Measurements from ENCODE around the gene ARL8A. TPM values are rescaled to one million over a fixed set of nuclear protein-coding genes. Genes with fewer than 3 reads are reported as not detected.

The ARL8A gene
- total and polyA plus RNA-seq, 2 experiments from 2014 or later: 30.3 to 32.7 TPM

DNA sequence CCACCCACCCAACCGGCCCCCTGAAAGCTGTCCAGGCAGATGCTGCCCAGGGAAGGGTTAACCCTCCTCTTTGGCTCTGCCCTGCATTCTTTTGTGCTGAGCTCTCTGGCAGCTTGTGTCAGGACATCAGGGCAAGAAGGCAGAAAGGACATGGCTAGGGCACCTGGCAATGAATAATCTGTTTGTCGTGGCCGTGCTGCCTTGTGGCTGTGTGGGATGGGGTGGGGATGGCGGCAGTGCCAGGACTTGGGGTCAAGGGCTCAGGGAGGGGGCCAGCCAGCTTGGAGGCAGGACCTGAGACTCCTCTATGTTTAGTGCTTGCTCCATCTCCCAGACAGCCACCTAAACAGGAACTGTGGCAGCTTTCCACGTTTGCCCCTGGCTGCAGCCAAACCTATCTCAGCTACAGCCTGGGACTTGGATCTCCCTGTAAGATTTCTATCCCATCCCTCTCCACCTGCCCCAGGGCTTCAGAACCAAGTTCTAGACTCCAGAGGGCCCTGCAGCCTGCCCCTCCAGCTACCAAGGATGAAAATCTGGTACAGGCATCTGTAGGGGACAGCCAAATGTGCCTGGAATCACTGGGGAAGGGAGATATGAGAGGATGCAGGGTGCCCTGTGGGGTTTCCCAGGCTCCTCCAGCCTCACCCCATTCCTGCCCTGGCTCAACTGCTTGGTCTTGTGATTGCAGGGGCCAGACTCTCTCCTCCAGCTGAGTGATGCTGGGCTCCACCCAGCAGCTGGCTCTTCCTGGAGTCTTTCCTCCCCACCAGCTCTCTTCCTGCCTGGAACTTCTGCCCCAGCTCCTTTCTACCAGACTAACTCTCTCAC, 31.5 kb downstream of the ARL8A start:
- no peak overlapping the region for H3K4me2 ChIP-seq

More for the DNA sequence above, 31.5 kb downstream of the ARL8A start:
- H3F3A ChIP-seq (replicated peaks; ENCODE audit: low read depth): no peaks in the 10 kb centered on the region
- TF ChIP-seq, protein P1, sequence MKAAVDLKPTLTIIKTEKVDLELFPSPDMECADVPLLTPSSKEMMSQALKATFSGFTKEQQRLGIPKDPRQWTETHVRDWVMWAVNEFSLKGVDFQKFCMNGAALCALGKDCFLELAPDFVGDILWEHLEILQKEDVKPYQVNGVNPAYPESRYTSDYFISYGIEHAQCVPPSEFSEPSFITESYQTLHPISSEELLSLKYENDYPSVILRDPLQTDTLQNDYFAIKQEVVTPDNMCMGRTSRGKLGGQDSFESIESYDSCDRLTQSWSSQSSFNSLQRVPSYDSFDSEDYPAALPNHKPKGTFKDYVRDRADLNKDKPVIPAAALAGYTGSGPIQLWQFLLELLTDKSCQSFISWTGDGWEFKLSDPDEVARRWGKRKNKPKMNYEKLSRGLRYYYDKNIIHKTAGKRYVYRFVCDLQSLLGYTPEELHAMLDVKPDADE (IDR thresholded peaks at IDR 0.05): no peak
- TF ChIP-seq ZNF331 (CRISPR knock-in tag; IDR thresholded peaks at IDR 0.05; ENCODE audit: low read depth) (no peak), EZH2 (IDR thresholded peaks at IDR 0.05; ENCODE audit: low read depth, unreplicated experiment) (no peak), JUNB (IDR thresholded peaks at IDR 0.05; ENCODE audit: unreplicated experiment) (no peak), NANOG (IDR thresholded peaks at IDR 0.05; ENCODE audit: borderline replicate concordance) (no peak), POLR2AphosphoS5 (IDR thresholded peaks at IDR 0.05; ENCODE audit: low read depth) (no peak), CREB1 (CRISPR knock-in tag; IDR thresholded peaks at IDR 0.05; ENCODE audit: low read depth) (no peak), STAT1 (IDR thresholded peaks at IDR 0.05; ENCODE audit: unreplicated experiment) (no peak), ZNF114 (CRISPR knock-in tag; IDR thresholded peaks at IDR 0.05) (no peak), EZH2phosphoT487 (IDR thresholded peaks at IDR 0.05; ENCODE audit: unreplicated experiment) (no peak)
- TF ChIP-seq, protein P2, sequence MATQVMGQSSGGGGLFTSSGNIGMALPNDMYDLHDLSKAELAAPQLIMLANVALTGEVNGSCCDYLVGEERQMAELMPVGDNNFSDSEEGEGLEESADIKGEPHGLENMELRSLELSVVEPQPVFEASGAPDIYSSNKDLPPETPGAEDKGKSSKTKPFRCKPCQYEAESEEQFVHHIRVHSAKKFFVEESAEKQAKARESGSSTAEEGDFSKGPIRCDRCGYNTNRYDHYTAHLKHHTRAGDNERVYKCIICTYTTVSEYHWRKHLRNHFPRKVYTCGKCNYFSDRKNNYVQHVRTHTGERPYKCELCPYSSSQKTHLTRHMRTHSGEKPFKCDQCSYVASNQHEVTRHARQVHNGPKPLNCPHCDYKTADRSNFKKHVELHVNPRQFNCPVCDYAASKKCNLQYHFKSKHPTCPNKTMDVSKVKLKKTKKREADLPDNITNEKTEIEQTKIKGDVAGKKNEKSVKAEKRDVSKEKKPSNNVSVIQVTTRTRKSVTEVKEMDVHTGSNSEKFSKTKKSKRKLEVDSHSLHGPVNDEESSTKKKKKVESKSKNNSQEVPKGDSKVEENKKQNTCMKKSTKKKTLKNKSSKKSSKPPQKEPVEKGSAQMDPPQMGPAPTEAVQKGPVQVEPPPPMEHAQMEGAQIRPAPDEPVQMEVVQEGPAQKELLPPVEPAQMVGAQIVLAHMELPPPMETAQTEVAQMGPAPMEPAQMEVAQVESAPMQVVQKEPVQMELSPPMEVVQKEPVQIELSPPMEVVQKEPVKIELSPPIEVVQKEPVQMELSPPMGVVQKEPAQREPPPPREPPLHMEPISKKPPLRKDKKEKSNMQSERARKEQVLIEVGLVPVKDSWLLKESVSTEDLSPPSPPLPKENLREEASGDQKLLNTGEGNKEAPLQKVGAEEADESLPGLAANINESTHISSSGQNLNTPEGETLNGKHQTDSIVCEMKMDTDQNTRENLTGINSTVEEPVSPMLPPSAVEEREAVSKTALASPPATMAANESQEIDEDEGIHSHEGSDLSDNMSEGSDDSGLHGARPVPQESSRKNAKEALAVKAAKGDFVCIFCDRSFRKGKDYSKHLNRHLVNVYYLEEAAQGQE (IDR thresholded peaks at IDR 0.05; ENCODE audit: unreplicated experiment): no peak
- TF ChIP-seq, protein P3, sequence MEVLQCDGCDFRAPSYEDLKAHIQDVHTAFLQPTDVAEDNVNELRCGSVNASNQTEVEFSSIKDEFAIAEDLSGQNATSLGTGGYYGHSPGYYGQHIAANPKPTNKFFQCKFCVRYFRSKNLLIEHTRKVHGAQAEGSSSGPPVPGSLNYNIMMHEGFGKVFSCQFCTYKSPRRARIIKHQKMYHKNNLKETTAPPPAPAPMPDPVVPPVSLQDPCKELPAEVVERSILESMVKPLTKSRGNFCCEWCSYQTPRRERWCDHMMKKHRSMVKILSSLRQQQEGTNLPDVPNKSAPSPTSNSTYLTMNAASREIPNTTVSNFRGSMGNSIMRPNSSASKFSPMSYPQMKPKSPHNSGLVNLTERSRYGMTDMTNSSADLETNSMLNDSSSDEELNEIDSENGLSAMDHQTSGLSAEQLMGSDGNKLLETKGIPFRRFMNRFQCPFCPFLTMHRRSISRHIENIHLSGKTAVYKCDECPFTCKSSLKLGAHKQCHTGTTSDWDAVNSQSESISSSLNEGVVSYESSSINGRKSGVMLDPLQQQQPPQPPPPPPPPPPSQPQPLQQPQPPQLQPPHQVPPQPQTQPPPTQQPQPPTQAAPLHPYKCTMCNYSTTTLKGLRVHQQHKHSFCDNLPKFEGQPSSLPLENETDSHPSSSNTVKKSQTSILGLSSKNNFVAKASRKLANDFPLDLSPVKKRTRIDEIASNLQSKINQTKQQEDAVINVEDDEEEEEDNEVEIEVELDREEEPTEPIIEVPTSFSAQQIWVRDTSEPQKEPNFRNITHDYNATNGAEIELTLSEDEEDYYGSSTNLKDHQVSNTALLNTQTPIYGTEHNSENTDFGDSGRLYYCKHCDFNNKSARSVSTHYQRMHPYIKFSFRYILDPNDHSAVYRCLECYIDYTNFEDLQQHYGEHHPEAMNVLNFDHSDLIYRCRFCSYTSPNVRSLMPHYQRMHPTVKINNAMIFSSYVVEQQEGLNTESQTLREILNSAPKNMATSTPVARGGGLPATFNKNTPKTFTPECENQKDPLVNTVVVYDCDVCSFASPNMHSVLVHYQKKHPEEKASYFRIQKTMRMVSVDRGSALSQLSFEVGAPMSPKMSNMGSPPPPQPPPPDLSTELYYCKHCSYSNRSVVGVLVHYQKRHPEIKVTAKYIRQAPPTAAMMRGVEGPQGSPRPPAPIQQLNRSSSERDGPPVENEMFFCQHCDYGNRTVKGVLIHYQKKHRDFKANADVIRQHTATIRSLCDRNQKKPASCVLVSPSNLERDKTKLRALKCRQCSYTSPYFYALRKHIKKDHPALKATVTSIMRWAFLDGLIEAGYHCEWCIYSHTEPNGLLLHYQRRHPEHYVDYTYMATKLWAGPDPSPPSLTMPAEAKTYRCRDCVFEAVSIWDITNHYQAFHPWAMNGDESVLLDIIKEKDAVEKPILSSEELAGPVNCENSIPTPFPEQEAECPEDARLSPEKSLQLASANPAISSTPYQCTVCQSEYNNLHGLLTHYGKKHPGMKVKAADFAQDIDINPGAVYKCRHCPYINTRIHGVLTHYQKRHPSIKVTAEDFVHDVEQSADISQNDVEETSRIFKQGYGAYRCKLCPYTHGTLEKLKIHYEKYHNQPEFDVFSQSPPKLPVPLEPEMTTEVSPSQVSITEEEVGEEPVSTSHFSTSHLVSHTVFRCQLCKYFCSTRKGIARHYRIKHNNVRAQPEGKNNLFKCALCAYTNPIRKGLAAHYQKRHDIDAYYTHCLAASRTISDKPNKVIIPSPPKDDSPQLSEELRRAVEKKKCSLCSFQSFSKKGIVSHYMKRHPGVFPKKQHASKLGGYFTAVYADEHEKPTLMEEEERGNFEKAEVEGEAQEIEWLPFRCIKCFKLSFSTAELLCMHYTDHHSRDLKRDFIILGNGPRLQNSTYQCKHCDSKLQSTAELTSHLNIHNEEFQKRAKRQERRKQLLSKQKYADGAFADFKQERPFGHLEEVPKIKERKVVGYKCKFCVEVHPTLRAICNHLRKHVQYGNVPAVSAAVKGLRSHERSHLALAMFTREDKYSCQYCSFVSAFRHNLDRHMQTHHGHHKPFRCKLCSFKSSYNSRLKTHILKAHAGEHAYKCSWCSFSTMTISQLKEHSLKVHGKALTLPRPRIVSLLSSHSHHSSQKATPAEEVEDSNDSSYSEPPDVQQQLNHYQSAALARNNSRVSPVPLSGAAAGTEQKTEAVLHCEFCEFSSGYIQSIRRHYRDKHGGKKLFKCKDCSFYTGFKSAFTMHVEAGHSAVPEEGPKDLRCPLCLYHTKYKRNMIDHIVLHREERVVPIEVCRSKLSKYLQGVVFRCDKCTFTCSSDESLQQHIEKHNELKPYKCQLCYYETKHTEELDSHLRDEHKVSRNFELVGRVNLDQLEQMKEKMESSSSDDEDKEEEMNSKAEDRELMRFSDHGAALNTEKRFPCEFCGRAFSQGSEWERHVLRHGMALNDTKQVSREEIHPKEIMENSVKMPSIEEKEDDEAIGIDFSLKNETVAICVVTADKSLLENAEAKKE (CRISPR knock-in tag; IDR thresholded peaks at IDR 0.05): no peak
- TF ChIP-seq, protein P4, sequence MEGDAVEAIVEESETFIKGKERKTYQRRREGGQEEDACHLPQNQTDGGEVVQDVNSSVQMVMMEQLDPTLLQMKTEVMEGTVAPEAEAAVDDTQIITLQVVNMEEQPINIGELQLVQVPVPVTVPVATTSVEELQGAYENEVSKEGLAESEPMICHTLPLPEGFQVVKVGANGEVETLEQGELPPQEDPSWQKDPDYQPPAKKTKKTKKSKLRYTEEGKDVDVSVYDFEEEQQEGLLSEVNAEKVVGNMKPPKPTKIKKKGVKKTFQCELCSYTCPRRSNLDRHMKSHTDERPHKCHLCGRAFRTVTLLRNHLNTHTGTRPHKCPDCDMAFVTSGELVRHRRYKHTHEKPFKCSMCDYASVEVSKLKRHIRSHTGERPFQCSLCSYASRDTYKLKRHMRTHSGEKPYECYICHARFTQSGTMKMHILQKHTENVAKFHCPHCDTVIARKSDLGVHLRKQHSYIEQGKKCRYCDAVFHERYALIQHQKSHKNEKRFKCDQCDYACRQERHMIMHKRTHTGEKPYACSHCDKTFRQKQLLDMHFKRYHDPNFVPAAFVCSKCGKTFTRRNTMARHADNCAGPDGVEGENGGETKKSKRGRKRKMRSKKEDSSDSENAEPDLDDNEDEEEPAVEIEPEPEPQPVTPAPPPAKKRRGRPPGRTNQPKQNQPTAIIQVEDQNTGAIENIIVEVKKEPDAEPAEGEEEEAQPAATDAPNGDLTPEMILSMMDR (conservative IDR thresholded peaks at IDR 0.05; ENCODE audit: low read depth in 2 of 2): no peak
- Mint-ChIP-seq H3K9me3 (no peaks in the 10 kb centered on the region), H3K27me3 (ENCODE audit: insufficient read depth, low read depth, poor library complexity) (peaks cover 2% of the 10 kb centered on the region), H3K4me3 (no peak overlapping the region), H3K4me1 (peaks cover 22% of the 10 kb centered on the region), H3K36me3 (ENCODE audit: low read depth) (no peaks in the 10 kb centered on the region), H3K27ac (peak overlapping the region; percentile 9)
- no peaks in the 10 kb centered on the region for H3K9me2 ChIP-seq (ENCODE audit: insufficient read depth)
- H3K4me3 ChIP-seq: no peak overlapping the region
- peaks cover 10% of the 10 kb centered on the region; the same call in 1 of the 2 replicates for H3K4me1 ChIP-seq (ENCODE audit: insufficient read depth)
- no peaks in the 10 kb centered on the region for H3K27me3 ChIP-seq (ENCODE audit: insufficient read depth)
- H3K36me3 ChIP-seq (ENCODE audit: insufficient read depth): no peaks in the 10 kb centered on the region
- H4K20me1 ChIP-seq (replicated peaks; ENCODE audit: insufficient read depth): no peaks in the 10 kb centered on the region
- H3K27ac ChIP-seq (ENCODE audit: low read depth): no peak overlapping the region
- no peaks in the 10 kb centered on the region for H3K79me2 ChIP-seq (replicated peaks; ENCODE audit: insufficient read depth)
- no peak overlapping the region for H2AFZ ChIP-seq
- DNase-seq (ENCODE audit: low spot score): no peak
- peak; percentile 21; the same call in 2 of the 3 replicates for ATAC-seq
